Stimulated activated CD4-positive, alpha-beta T cell treated with anti-CD3 and anti-CD28 coated beads, TNF-alpha, amount 100 ng/mL, for 48 hours (primary cell): ENCODE measurements around the gene ENPP4.
"Not testable (repeated sequence)": the region's sequence is repeated elsewhere in the genome, so short reads cannot be mapped to it uniquely, and the experiment has no call there.

Experiments used
- DNase-seq, 3 donors: peaks; one replicate each; pipeline ENCODE4 v3.0.0-alpha.2; 2020; ENCODE audit warnings: low read depth in 3 of 3

The ENPP4 gene

GRCh38 chr6:46131291-46131690 lies 1.5 kb downstream of the ENPP4 start:
- DNase-seq: not testable (repeated sequence)

GRCh38 chr6:46134216-46134615 lies 4.4 kb downstream of the ENPP4 start:
- DNase-seq: no peak

GRCh38 chr6:46135176-46135575 lies 5.4 kb downstream of the ENPP4 start:
- DNase-seq: no peak

- no peak for DNase-seq
Observed at GRCh38 chr6:46136831-46137230, 7.0 kb downstream of the ENPP4 start.

- DNase-seq: no peak
Observed at GRCh38 chr6:46137387-46137786, 7.6 kb downstream of the ENPP4 start.

- no peak for DNase-seq
Observed at GRCh38 chr6:46138281-46138680, 8.5 kb downstream of the ENPP4 start.

GRCh38 chr6:46144270-46144669 lies 14.5 kb downstream of the ENPP4 start:
- no peak for DNase-seq

- not testable (repeated sequence) for DNase-seq
Observed at GRCh38 chr6:46149066-46149465, 19.3 kb downstream of the ENPP4 start.

GRCh38 chr6:46156701-46157100 lies 26.9 kb downstream of the ENPP4 start:
- DNase-seq: no peak

GRCh38 chr6:46159229-46159628 lies 29.4 kb downstream of the ENPP4 start:
- no peak for DNase-seq

GRCh38 chr6:46160102-46160501 lies 30.3 kb downstream of the ENPP4 start:
- no peak for DNase-seq

GRCh38 chr6:46170357-46171289 lies 40.8 kb downstream of the ENPP4 start, which contains the start of gene ENPP5:
Gene ENPP5, minus strand, starts transcription at chr6:46170980. Its CDS starts 2,718 bp downstream, at chr6:46168262.
- DNase-seq: peak; percentile 13 to 46 (median 20)

GRCh38 chr6:46172176-46172575 lies 42.4 kb downstream of the ENPP4 start:
- DNase-seq: no peak

GRCh38 chr6:46174904-46175303 lies 45.1 kb downstream of the ENPP4 start:
- no peak for DNase-seq

GRCh38 chr6:46175446-46175845 lies 45.7 kb downstream of the ENPP4 start:
- DNase-seq: no peak

- no peak for DNase-seq
Observed at GRCh38 chr6:46175976-46176375, 46.2 kb downstream of the ENPP4 start.

- DNase-seq: no peak
Observed at GRCh38 chr6:46184114-46184513, 54.3 kb downstream of the ENPP4 start.

GRCh38 chr6:46186583-46186982 lies 56.8 kb downstream of the ENPP4 start:
- no peak for DNase-seq

GRCh38 chr6:46189726-46190125 lies 59.9 kb downstream of the ENPP4 start:
- no peak for DNase-seq

GRCh38 chr6:46190889-46191288 lies 61.1 kb downstream of the ENPP4 start:
- DNase-seq: no peak

- DNase-seq: no peak
Observed at GRCh38 chr6:46191961-46192360, 62.2 kb downstream of the ENPP4 start.
